ENCODE data around the gene DCTPP1.
"Not testable (repeated sequence)": the region's sequence is repeated elsewhere in the genome, so short reads cannot be mapped to it uniquely, and the experiment has no call there.

- not testable (repeated sequence) for TF ChIP-seq ZFP3 (CRISPR knock-in tag; IDR thresholded peaks at IDR 0.05); SNAI2 (CRISPR knock-in tag; IDR thresholded peaks at IDR 0.05); BACH2 (CRISPR knock-in tag; IDR thresholded peaks at IDR 0.05; ENCODE audit: borderline replicate concordance); RARB (CRISPR knock-in tag; IDR thresholded peaks at IDR 0.05); OSR1 (CRISPR knock-in tag; IDR thresholded peaks at IDR 0.05); ZFP30 (CRISPR knock-in tag; IDR thresholded peaks at IDR 0.05); GLIS3 (CRISPR knock-in tag; IDR thresholded peaks at IDR 0.05); CREB5 (CRISPR knock-in tag; IDR thresholded peaks at IDR 0.05; ENCODE audit: low read depth); POU6F1 (CRISPR knock-in tag; IDR thresholded peaks at IDR 0.05; ENCODE audit: borderline replicate concordance, low read depth)
Observed at GRCh38 chr16:30461426-30461825, 31.6 kb upstream of the DCTPP1 start.
